Measurements from ENCODE around the gene RASSF4.

RASSF4 gene

DNA sequence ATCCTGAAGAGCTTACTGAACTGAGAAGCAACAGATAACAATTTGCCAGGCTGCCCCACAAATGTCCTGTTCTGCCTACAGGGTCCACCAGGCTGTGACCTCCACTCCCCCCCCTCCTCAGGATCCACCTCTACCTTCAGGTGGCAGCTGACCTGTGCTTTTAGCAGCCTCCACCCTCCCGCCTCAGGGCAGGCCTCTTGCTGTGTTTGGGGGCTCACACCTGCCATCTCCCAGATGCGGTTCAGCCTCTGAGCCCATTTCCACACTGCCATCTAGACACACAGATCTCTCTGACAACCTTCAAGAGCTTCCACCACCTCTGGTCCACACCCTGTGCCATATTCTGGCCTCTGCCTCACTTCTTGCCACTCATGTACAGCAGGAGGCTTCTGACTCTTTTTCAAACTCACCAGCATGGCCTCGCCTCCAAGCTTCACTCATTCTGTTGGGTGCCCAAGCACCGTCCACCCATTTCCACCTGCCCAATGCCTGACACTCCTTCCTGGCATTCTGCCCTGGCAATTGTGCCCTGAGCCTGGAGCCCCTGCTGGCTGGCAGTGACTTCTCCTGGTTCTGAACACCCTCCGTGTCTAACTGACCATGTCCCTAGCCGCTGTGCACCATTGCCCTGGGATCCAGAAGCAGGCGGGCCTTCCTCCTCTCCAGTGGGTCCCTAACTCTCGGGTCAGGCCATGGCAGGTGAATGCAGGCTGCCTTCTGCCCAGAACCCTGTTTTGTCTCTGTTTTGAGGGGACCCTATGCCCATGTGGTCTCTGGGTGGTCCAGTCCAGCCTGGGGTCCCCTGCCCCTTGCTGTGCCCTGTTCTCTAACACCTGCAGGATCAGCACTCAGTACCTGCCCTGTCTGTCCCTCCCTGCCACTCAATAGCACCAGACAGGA, 30.0 kb upstream of the RASSF4 start:
- no peak overlapping the region for H3K4me3 ChIP-seq (ENCODE audit: low read length)
- no peak overlapping the region for H3K9ac ChIP-seq (ENCODE audit: low read depth, low read length)
- no peaks in the 10 kb centered on the region for H3K4me1 ChIP-seq (ENCODE audit: insufficient read depth, low read length)
- H3K27ac ChIP-seq (ENCODE audit: low read length) = no peak overlapping the region
- H3K9me3 ChIP-seq (ENCODE audit: insufficient read depth, low read depth, low read length) = no peaks in the 10 kb centered on the region
- no peaks in the 10 kb centered on the region; the same call in 1 of the 2 replicates for H3K27me3 ChIP-seq (ENCODE audit: insufficient read depth, low read length)
- H3K36me3 ChIP-seq (ENCODE audit: insufficient read depth, low read depth, low read length) = no peaks in the 10 kb centered on the region

- Histone ChIP-seq H3K9ac (ENCODE audit: low read depth, low read length) (no peak overlapping the region), H3K9me3 (ENCODE audit: insufficient read depth, low read depth, low read length) (no peaks in the 10 kb centered on the region), H3K4me3 (ENCODE audit: low read length) (no peak overlapping the region), H3K27me3 (ENCODE audit: insufficient read depth, low read length) (no peaks in the 10 kb centered on the region; the same call in 1 of the 2 replicates), H3K36me3 (ENCODE audit: insufficient read depth, low read depth, low read length) (no peaks in the 10 kb centered on the region), H3K27ac (ENCODE audit: low read length) (no peak overlapping the region), H3K4me1 (ENCODE audit: insufficient read depth, low read length) (no peaks in the 10 kb centered on the region)
Measured at GRCh38 chr10:44930904-44931620, 28.5 kb upstream of the RASSF4 start.

DNA sequence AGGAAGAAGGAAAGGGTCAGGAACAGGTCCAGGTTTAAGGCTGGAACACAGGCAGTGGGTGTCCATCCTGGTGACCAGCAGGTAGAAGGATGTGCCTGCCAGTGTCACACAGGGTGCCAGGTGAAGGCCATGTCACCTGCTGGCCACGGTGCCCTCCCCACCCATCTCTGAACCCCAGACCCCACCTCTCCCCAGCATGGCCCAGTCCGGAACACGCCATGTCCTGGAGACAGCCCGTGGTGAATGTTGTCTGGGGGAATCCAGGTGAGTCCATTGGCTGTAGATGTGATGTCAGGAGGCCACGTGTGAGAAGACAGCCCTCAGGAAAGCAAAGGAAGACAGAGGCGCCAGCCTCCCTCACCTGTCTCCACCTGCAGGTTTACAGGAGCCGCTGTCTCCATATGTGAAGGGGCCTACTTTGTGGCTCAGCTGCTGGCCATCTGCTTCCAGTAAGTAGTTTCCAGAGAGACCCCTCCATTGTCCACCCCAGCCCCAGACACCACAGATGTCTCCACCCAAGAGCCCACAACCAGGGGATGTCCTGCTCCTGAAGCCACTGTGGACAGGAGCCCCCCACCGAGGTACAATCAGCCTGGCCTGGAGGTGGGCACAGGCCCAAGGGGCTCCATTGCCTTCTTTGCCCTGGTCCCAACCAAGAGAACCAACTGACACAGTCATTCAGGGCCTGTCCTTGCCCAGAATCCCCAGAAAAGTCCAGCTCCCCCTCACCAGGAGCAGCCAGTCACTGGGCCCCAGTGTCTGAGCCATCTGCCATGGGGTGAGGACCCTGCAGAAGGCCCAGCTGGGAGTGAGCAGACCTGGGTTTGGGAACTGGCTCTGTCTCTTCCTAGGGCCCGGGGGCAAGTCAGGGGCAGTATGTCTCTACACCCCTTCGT, 27.7 kb upstream of the RASSF4 start:
- Histone ChIP-seq H3K9ac (ENCODE audit: low read depth, low read length) (no peak overlapping the region), H3K27ac (ENCODE audit: low read length) (no peak overlapping the region), H3K36me3 (ENCODE audit: insufficient read depth, low read depth, low read length) (no peaks in the 10 kb centered on the region)

GRCh38 chr10:44932517-44933450, 26.8 kb upstream of the RASSF4 start:
- no peaks in the 10 kb centered on the region; the same call in 1 of the 2 replicates for H3K27me3 ChIP-seq (ENCODE audit: insufficient read depth, low read length)
- no peak overlapping the region for H3K9ac ChIP-seq (ENCODE audit: low read depth, low read length)
- H3K27ac ChIP-seq (ENCODE audit: low read length) = no peak overlapping the region
- no peak overlapping the region for H3K4me3 ChIP-seq (ENCODE audit: low read length)
- no peaks in the 10 kb centered on the region for H3K36me3 ChIP-seq (ENCODE audit: insufficient read depth, low read depth, low read length)
- H3K9me3 ChIP-seq (ENCODE audit: insufficient read depth, low read depth, low read length) = no peaks in the 10 kb centered on the region
- H3K4me1 ChIP-seq (ENCODE audit: insufficient read depth, low read length) = no peaks in the 10 kb centered on the region

More for the DNA sequence above, 27.7 kb upstream of the RASSF4 start:
- H3K9me3 ChIP-seq (ENCODE audit: insufficient read depth, low read depth, low read length) = no peaks in the 10 kb centered on the region
- H3K4me1 ChIP-seq (ENCODE audit: insufficient read depth, low read length) = no peaks in the 10 kb centered on the region
- H3K27me3 ChIP-seq (ENCODE audit: insufficient read depth, low read length) = no peaks in the 10 kb centered on the region; the same call in 1 of the 2 replicates
- no peak overlapping the region for H3K4me3 ChIP-seq (ENCODE audit: low read length)

DNA sequence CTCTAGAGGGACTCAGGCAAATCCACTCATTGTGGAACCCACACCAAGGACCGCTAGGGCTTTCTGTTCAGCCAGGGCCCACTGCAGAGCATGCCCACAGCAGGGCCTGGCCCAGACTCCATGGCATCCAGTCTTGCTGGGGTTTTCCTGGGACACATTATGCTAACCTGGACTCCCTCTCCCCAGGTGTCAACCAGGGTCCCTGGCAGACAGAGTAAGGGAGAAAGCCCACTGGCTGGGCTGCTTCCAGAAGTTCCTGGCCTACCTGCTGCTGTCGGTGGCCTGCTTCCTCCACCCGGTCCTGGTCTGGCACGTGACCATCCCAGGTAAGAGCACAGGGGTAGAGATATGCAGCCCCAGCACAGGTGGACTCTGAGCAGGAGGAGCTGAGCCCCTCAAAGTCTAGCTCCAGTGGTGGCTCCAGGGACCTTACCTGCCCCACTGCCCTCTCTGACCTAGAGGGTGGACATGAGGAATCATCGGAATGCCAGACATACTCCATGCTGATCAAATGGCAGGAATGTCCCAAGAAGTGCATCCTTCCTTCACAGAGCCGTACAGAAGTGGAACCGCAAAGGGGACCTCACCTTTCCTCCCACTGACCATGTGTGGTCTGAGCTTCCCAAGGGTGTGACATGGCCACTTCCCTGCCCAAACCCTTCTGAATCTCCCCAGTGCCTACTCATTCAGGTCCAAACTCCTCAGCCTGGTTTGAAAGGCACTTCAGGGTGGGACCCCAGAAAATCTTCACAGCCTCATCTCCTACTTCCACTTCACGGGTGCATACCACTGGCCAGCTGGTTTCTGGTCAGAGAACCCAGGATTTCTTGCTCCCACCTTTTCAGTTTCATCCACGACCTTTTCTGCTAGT, 25.9 kb upstream of the RASSF4 start:
- H3K27ac ChIP-seq (ENCODE audit: low read length) = no peak overlapping the region
- H3K9ac ChIP-seq (ENCODE audit: low read depth, low read length) = no peak overlapping the region
- H3K4me1 ChIP-seq (ENCODE audit: insufficient read depth, low read length) = no peaks in the 10 kb centered on the region
- no peaks in the 10 kb centered on the region for H3K9me3 ChIP-seq (ENCODE audit: insufficient read depth, low read depth, low read length)
- no peak overlapping the region for H3K4me3 ChIP-seq (ENCODE audit: low read length)
- no peaks in the 10 kb centered on the region; the same call in 1 of the 2 replicates for H3K27me3 ChIP-seq (ENCODE audit: insufficient read depth, low read length)
- no peaks in the 10 kb centered on the region for H3K36me3 ChIP-seq (ENCODE audit: insufficient read depth, low read depth, low read length)

GRCh38 chr10:44934416-44935200, 25.0 kb upstream of the RASSF4 start:
- Histone ChIP-seq H3K4me1 (ENCODE audit: insufficient read depth, low read length) (no peaks in the 10 kb centered on the region), H3K9ac (ENCODE audit: low read depth, low read length) (no peak overlapping the region), H3K9me3 (ENCODE audit: insufficient read depth, low read depth, low read length) (no peaks in the 10 kb centered on the region), H3K27me3 (ENCODE audit: insufficient read depth, low read length) (no peaks in the 10 kb centered on the region; the same call in 1 of the 2 replicates), H3K4me3 (ENCODE audit: low read length) (no peak overlapping the region), H3K27ac (ENCODE audit: low read length) (no peak overlapping the region), H3K36me3 (ENCODE audit: insufficient read depth, low read depth, low read length) (no peaks in the 10 kb centered on the region)

DNA sequence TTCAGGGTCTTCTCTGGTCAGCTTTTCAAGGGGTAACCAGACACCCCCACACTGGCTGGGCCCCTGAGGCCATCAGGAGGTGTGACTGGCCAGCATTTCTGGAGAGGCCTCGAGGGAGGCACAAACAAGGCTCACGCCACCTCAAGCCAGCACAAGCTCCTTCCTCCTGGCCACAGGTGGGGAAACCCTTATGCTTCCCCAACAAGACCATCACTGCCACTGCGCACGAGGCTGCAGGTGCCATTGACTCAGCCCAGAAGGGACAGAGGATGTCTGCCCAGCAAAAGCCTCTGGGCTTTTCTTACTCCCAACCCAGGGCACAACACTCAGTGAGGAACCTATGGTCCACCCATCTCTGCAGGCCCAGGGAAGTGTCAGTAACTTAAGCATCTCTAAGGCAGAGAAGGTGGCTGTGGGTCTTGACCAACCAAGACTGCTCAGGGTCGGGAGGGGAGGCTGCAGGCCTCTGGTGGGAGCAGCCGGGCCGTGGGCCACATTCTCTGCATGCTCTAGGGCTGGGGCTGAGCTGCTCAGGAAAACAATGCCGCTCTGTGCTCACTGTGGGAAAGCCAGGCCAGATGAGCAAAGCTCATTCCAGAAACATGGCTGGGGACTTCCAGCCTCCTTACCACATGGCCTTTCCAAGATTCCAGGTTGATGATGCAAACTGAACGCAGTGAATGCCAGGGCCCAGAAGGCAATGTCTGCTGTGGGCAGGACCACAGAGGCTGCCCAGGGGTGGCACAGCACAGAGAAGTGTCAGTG, 24.2 kb upstream of the RASSF4 start:
- no peak overlapping the region for H3K27ac ChIP-seq (ENCODE audit: low read length)
- no peaks in the 10 kb centered on the region for H3K4me1 ChIP-seq (ENCODE audit: insufficient read depth, low read length)
- H3K9me3 ChIP-seq (ENCODE audit: insufficient read depth, low read depth, low read length) = no peaks in the 10 kb centered on the region
- H3K9ac ChIP-seq (ENCODE audit: low read depth, low read length) = no peak overlapping the region
- no peak overlapping the region for H3K4me3 ChIP-seq (ENCODE audit: low read length)
- no peaks in the 10 kb centered on the region for H3K36me3 ChIP-seq (ENCODE audit: insufficient read depth, low read depth, low read length)
- H3K27me3 ChIP-seq (ENCODE audit: insufficient read depth, low read length) = no peaks in the 10 kb centered on the region; the same call in 1 of the 2 replicates

DNA sequence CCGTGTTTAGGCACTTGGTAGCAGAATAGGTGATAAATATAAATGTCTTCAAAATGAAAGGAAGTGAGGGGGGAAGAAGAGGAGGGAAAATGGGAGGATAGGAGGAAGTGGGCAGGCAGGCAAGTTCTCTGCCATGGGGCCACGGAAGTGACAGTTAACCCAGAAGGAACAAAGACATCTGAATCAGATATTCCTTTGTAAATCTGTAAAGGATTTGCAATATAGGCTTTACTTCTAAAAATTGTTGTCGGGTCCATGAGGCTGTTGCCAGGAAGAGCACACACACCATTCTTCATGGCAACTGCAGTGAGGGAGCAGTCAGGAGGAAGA, 23.7 kb upstream of the RASSF4 start:
- Histone ChIP-seq H3K9me3 (ENCODE audit: insufficient read depth, low read depth, low read length) (no peaks in the 10 kb centered on the region), H3K27ac (ENCODE audit: low read length) (no peak overlapping the region), H3K4me3 (ENCODE audit: low read length) (no peak overlapping the region), H3K4me1 (ENCODE audit: insufficient read depth, low read length) (no peaks in the 10 kb centered on the region), H3K9ac (ENCODE audit: low read depth, low read length) (no peak overlapping the region), H3K27me3 (ENCODE audit: insufficient read depth, low read length) (no peaks in the 10 kb centered on the region; the same call in 1 of the 2 replicates), H3K36me3 (ENCODE audit: insufficient read depth, low read depth, low read length) (no peaks in the 10 kb centered on the region)

- H3K27ac ChIP-seq (ENCODE audit: low read length) = no peak overlapping the region
- no peak overlapping the region for H3K9ac ChIP-seq (ENCODE audit: low read depth, low read length)
- no peaks in the 10 kb centered on the region for H3K9me3 ChIP-seq (ENCODE audit: insufficient read depth, low read depth, low read length)
- H3K4me3 ChIP-seq (ENCODE audit: low read length) = no peak overlapping the region
- H3K36me3 ChIP-seq (ENCODE audit: insufficient read depth, low read depth, low read length) = no peaks in the 10 kb centered on the region
- no peaks in the 10 kb centered on the region for H3K4me1 ChIP-seq (ENCODE audit: insufficient read depth, low read length)
- H3K27me3 ChIP-seq (ENCODE audit: insufficient read depth, low read length) = no peaks in the 10 kb centered on the region; the same call in 1 of the 2 replicates
Measured at GRCh38 chr10:44936314-44936975, 23.2 kb upstream of the RASSF4 start.
